Inflammatory macrophage treated with lipopolysaccharide for 1 hour (primary cell): ENCODE results near the gene SNRNP200.

Source experiments
- DNase-seq, 2 donors: peaks; one replicate each; pipeline ENCODE4 v3.0.0-alpha.2; 2020 to 2022

SNRNP200 gene

GRCh38 chr2:96305091-96305978 lies at the start of gene SNRNP200:
Gene SNRNP200 (minus strand): TSS chr2:96305546. CDS start chr2:96305437, 109 bp downstream.
- peak; percentile 75 to 90 for DNase-seq

- DNase-seq: no peak
Observed at GRCh38 chr2:96354492-96354891, 49.1 kb upstream of the SNRNP200 start.

GRCh38 chr2:96353606-96354101 lies 48.3 kb upstream of the SNRNP200 start:
- DNase-seq: no peak

GRCh38 chr2:96353032-96353561 lies 47.8 kb upstream of the SNRNP200 start:
- DNase-seq: no peak

GRCh38 chr2:96347395-96347794 lies 42.0 kb upstream of the SNRNP200 start:
- no peak for DNase-seq

- peak; percentile 44 to 69 for DNase-seq
Observed at GRCh38 chr2:96345868-96346462, 40.6 kb upstream of the SNRNP200 start.

GRCh38 chr2:96345438-96345837 lies 40.1 kb upstream of the SNRNP200 start:
- peak in 1 of 2 donors; percentile 32 for DNase-seq

- DNase-seq: peak; percentile 41 to 74
Observed at GRCh38 chr2:96344011-96344410, 38.7 kb upstream of the SNRNP200 start.

- no peak for DNase-seq
Observed at GRCh38 chr2:96342085-96342484, 36.7 kb upstream of the SNRNP200 start.

- no peak for DNase-seq
Observed at GRCh38 chr2:96341641-96342040, 36.3 kb upstream of the SNRNP200 start.

GRCh38 chr2:96340493-96341414 lies 35.4 kb upstream of the SNRNP200 start:
- DNase-seq: no peak

- peak; percentile 69 to 84 for DNase-seq
Observed at GRCh38 chr2:96336873-96337272, 31.5 kb upstream of the SNRNP200 start.

GRCh38 chr2:96336104-96336775 lies 30.9 kb upstream of the SNRNP200 start:
- no peak for DNase-seq

- no peak for DNase-seq
Observed at GRCh38 chr2:96333708-96334107, 28.4 kb upstream of the SNRNP200 start.

- DNase-seq: no peak
Observed at GRCh38 chr2:96330407-96330806, 25.1 kb upstream of the SNRNP200 start.

- DNase-seq: no peak
Observed at GRCh38 chr2:96329874-96330273, 24.5 kb upstream of the SNRNP200 start.

- DNase-seq: no peak
Observed at GRCh38 chr2:96329456-96329855, 24.1 kb upstream of the SNRNP200 start.

- no peak for DNase-seq
Observed at GRCh38 chr2:96326990-96327820, 21.9 kb upstream of the SNRNP200 start.

- no peak for DNase-seq
Observed at GRCh38 chr2:96326564-96326963, 21.2 kb upstream of the SNRNP200 start.

GRCh38 chr2:96325884-96326255 lies 20.5 kb upstream of the SNRNP200 start:
- no peak for DNase-seq
